Thyroid gland (tissue), 4 donors: Measurements from ENCODE around the gene CHRNE. TPM values are rescaled to one million over a fixed set of nuclear protein-coding genes. Genes with fewer than 3 reads are reported as not detected.

ENCODE experiments used
- DNase-seq, 2 donors: peaks; one replicate each; pipeline ENCODE4 v3.0.0-alpha.2; 2019
- H3K27ac ChIP-seq, 3 donors: fragments of 200-600 bp; sonication (generic); 1 replicate in 2 of 3; 2 replicates in 1 of 3; pipeline ENCODE4 v1.5.1; 2016 to 2019; ENCODE audit warnings: mild to moderate bottlenecking in 1 of 3, moderate library complexity in 1 of 3
- H3K27me3 ChIP-seq: fragments of 200-600 bp; sonication (generic); one replicate; pipeline ENCODE4 v1.5.1; 2019
- H3K36me3 ChIP-seq, 2 donors: fragments of 200-600 bp; sonication (generic); one replicate each; pipeline ENCODE4 v1.5.1; 2016 to 2019
- H3K4me1 ChIP-seq, 2 donors: fragments of 200-600 bp; sonication (generic); one replicate each; pipeline ENCODE4 v1.5.1; 2017 to 2019
- H3K4me3 ChIP-seq, 3 donors: fragments of 200-600 bp; sonication (generic); replicated peaks in 1 of 3; 1 replicate in 2 of 3; 2 replicates in 1 of 3; pipeline ENCODE4 v1.5.1; 2016; ENCODE audit warnings: mild to moderate bottlenecking in 1 of 3
- H3K9me3 ChIP-seq: fragments of 200-600 bp; sonication (generic); one replicate; pipeline ENCODE4 v1.5.1; 2017
- POLR2A ChIP-seq, 2 donors: fragments of 450-650 bp; IDR thresholded peaks; one replicate each; pipeline ENCODE4 v1.6.1; 2017; ENCODE audit warnings: antibody characterized with exemption in 2 of 2, mild to moderate bottlenecking in 2 of 2, moderate library complexity in 1 of 2
- WGBS, 2 donors: methylation state at CpG; one replicate each; pipeline ENCODE4 v1.1.5; 2017; 5-methylcytosine and 5-hydroxymethylcytosine counted together
- intact Hi-C: fragments of 100-400 bp; cut with DNase I; formaldehyde crosslinking; loops from one replicate; pipeline ENCODE4 v1.15.1; 2023
- total RNA-seq, 4 donors: library from RNA; depleted of rRNA; stranded (reverse); fragments of >200 nt; gene quantifications; one replicate each; pipeline ENCODE4 v1.2.3, GENCODE V29; 2016
- TF ChIP-seq, protein P1 (sequence below), 6 experiments: fragments of 200-600 bp in 3 of 6; fragments of 450-650 bp in 3 of 6; sonication (generic) in 3 of 6; IDR thresholded peaks; one replicate each; pipeline ENCODE4 v1.5.1; 2016 to 2019; ENCODE audit warnings: antibody characterized with exemption in 6 of 6, mild to moderate bottlenecking in 2 of 6, inconsistent platforms in 1 of 6, moderate library complexity in 1 of 6

The CHRNE gene
- total RNA-seq, 4 donors from 2014 or later = 0.29 to 0.83 (median 0.49) TPM

DNA sequence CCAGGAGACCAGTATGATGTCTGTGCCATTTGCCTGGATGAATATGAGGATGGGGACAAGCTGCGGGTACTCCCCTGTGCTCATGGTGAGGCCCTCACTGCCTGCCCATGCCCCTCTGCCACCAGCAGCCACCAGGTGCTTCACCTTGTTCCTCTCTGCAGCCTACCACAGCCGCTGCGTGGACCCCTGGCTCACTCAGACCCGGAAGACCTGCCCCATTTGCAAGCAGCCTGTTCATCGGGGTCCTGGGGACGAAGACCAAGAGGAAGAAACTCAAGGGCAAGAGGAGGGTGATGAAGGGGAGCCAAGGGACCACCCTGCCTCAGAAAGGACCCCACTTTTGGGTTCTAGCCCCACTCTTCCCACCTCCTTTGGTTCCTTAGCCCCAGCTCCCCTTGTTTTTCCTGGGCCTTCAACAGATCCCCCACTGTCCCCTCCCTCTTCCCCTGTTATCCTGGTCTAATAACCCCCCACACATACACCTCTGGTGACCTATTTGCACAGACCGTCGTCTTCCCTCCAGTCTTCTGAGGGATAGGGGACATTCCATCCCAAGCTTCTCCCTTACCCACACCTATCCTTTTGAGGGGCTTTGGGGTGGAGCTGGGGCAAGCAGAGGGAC, 41.8 kb upstream of the CHRNE start:
- no peak overlapping the region for H3K4me3 ChIP-seq
- H3K36me3 ChIP-seq = peaks cover 7% of the 10 kb centered on the region in 2 donors
- no peaks in the 10 kb centered on the region for H3K27me3 ChIP-seq
- peaks cover 14 to 32% of the 10 kb centered on the region in 2 donors for H3K4me1 ChIP-seq
- H3K9me3 ChIP-seq = no peaks in the 10 kb centered on the region
- DNase-seq = no peak
- 67 to 69% methylated on average over 6 to 8 of the region's 8 CpGs for WGBS, 2 donors
- intact Hi-C loops = no loop called here
- TF ChIP-seq, protein P1, sequence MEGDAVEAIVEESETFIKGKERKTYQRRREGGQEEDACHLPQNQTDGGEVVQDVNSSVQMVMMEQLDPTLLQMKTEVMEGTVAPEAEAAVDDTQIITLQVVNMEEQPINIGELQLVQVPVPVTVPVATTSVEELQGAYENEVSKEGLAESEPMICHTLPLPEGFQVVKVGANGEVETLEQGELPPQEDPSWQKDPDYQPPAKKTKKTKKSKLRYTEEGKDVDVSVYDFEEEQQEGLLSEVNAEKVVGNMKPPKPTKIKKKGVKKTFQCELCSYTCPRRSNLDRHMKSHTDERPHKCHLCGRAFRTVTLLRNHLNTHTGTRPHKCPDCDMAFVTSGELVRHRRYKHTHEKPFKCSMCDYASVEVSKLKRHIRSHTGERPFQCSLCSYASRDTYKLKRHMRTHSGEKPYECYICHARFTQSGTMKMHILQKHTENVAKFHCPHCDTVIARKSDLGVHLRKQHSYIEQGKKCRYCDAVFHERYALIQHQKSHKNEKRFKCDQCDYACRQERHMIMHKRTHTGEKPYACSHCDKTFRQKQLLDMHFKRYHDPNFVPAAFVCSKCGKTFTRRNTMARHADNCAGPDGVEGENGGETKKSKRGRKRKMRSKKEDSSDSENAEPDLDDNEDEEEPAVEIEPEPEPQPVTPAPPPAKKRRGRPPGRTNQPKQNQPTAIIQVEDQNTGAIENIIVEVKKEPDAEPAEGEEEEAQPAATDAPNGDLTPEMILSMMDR (IDR thresholded peaks at IDR 0.05) = no peak
- TF ChIP-seq POLR2A (IDR thresholded peaks at IDR 0.05) = no peak
- H3K27ac ChIP-seq = peak overlapping the region in 1 of 3 donors; percentile 45

DNA sequence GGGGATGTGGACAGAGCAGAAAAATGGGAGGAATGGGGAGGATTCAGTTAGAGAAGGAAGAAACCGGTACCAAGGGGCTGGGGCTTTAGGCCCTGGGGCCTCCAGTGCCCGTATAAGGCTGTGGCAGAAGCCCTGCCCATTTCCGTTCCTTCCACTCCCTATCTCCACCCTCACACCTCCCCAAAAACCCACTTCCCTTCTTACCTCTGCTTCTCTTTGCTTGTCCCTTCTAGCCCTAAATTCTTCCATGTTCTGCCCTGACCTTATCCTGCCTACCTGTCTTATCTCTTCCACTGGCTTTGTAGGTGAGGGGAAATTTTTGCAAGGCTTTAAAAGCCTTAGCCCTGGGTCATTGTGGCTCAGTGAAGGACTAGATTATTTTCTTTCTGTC, 41.3 kb upstream of the CHRNE start:
- whole genome bisulfite sequencing, 2 donors = 58 to 67% methylated on average over 3 of the region's 3 CpGs
- no peak for TF ChIP-seq POLR2A (IDR thresholded peaks at IDR 0.05)
- TF ChIP-seq, protein P1 (IDR thresholded peaks at IDR 0.05) = no peak
- Histone ChIP-seq H3K27ac (no peak overlapping the region), H3K9me3 (no peaks in the 10 kb centered on the region), H3K36me3 (peaks cover 7% of the 10 kb centered on the region in 2 donors), H3K4me1 (peaks cover 16 to 34% of the 10 kb centered on the region in 2 donors), H3K4me3 (no peak overlapping the region), H3K27me3 (no peaks in the 10 kb centered on the region)
- intact Hi-C loops = no loop called here
- no peak for DNase-seq

DNA sequence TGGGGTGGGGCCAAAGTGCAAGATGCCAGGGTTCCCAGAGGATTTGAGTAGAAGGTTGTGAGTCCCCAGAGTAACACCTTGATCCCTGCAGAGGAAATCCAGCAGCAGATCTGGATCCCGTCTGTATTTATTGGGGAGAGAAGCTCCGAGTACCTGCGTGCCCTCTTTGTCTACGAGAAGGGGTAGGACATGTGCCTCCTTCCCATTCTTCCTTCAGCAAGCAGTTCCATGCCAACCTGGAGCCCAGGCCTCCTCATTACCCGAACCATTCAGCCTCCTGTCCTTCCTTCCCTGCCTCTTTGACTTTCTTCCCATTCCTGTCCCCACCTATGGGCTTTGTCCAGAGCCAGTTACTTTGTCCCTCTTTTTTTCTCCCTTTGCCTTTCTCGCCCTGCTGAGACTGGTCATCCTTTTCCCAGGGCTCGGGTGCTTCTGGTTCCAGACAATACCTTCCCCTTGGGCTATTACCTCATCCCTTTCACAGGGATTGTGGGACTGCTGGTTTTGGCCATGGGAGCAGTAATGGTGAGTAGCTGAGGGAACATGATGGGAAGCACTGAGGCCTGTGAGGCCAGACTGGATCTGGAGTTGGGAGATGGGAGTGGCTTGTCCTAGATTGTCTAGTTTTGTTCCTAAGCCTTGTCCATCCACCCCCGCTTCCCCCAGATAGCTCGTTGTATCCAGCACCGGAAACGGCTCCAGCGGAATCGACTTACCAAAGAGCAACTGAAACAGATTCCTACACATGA, 40.0 kb upstream of the CHRNE start:
- no peaks in the 10 kb centered on the region for H3K9me3 ChIP-seq
- TF ChIP-seq, protein P1 (IDR thresholded peaks at IDR 0.05) = no peak
- no peak for TF ChIP-seq POLR2A (IDR thresholded peaks at IDR 0.05)
- H3K36me3 ChIP-seq = peaks cover 9 to 10% of the 10 kb centered on the region in 2 donors
- no peak overlapping the region for H3K4me3 ChIP-seq
- H3K27ac ChIP-seq = no peak overlapping the region
- DNase-seq = no peak
- H3K27me3 ChIP-seq = no peaks in the 10 kb centered on the region
- 83 to 86% methylated on average over 13 of the region's 13 CpGs for WGBS, 2 donors
- intact Hi-C loops = no loop called here
- peaks cover 24 to 46% of the 10 kb centered on the region in 2 donors for H3K4me1 ChIP-seq

DNA sequence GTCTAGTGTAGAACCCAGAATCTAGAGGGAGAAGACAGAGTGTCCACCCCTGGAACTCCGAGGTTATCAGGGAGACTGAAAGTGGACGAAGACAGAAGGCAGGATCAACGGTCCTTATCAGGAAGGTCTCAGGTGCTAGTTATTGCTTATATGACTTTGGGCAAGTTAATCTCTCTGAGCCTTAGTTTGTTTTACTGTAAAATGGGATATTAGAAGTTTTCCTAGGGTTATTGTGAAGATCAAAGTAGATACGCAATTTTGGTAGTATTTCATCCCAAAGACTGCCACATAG, 38.4 kb upstream of the CHRNE start:
- Histone ChIP-seq H3K4me3 (peak overlapping the region in 1 of 3 donors; percentile 89), H3K36me3 (peaks cover 16 to 22% of the 10 kb centered on the region in 2 donors), H3K27me3 (no peaks in the 10 kb centered on the region), H3K9me3 (no peaks in the 10 kb centered on the region), H3K4me1 (peaks cover 17 to 40% of the 10 kb centered on the region in 2 donors), H3K27ac (peak overlapping the region in 1 of 3 donors; percentile 95)
- 48 to 54% methylated on average over 4 of the region's 4 CpGs for WGBS, 2 donors
- intact Hi-C loops = no loop called here
- DNase-seq = no peak
- TF ChIP-seq, protein P1 (IDR thresholded peaks at IDR 0.05) = no peak
- no peak for TF ChIP-seq POLR2A (IDR thresholded peaks at IDR 0.05)
